Liver (tissue), 3 donors: Measurements from ENCODE around the gene CENPO.

Source experiments
- ATF3 ChIP-seq: IDR thresholded peaks from 2 replicates; pipeline ENCODE4 v1.6.1; 2016; ENCODE audit warnings: antibody characterized with exemption
- CTCF ChIP-seq: fragments of 150-350 bp; IDR thresholded peaks from 2 replicates; pipeline ENCODE4 v1.5.1; 2017; ENCODE audit warnings: improper control_type of control experiment, low read depth, low read length; ENCODE audit not compliant: missing input control
- EGR1 ChIP-seq, 2 donors: IDR thresholded peaks; 2 replicates each; pipeline ENCODE4 v1.6.1; 2016 to 2018; ENCODE audit warnings: antibody characterized with exemption in 2 of 2, low read depth in 2 of 2
- GABPA ChIP-seq, 2 donors: IDR thresholded peaks in 1 of 2; conservative IDR thresholded peaks in 1 of 2; 2 replicates each; pipeline ENCODE4 v1.6.1; 2016; ENCODE audit warnings: antibody characterized with exemption in 2 of 2, mild to moderate bottlenecking in 1 of 2, moderate library complexity in 1 of 2
- JUND ChIP-seq, 2 donors: IDR thresholded peaks; 2 replicates each; pipeline ENCODE4 v1.6.1; 2016; ENCODE audit warnings: antibody characterized with exemption in 2 of 2
- MAX ChIP-seq: IDR thresholded peaks from 2 replicates; pipeline ENCODE4 v1.6.1; 2016; ENCODE audit warnings: antibody characterized with exemption
- NR2F2 ChIP-seq: IDR thresholded peaks from 2 replicates; pipeline ENCODE4 v1.6.1; 2016; ENCODE audit warnings: antibody characterized with exemption
- RAD21 ChIP-seq, 2 donors: IDR thresholded peaks; 2 replicates each; pipeline ENCODE4 v1.6.1; 2016; ENCODE audit warnings: antibody characterized with exemption in 2 of 2, mild to moderate bottlenecking in 2 of 2
- REST ChIP-seq: IDR thresholded peaks from 2 replicates; pipeline ENCODE4 v1.6.1; 2016; ENCODE audit warnings: antibody characterized with exemption, mild to moderate bottlenecking
- SP1 ChIP-seq: IDR thresholded peaks from 2 replicates; pipeline ENCODE4 v1.6.1; 2018; ENCODE audit warnings: antibody characterized with exemption, mild to moderate bottlenecking
- TAF1 ChIP-seq: conservative IDR thresholded peaks from 2 replicates; pipeline ENCODE4 v1.6.1; 2016; ENCODE audit warnings: antibody characterized with exemption, mild to moderate bottlenecking
- YY1 ChIP-seq: IDR thresholded peaks from 2 replicates; pipeline ENCODE4 v1.6.1; 2016; ENCODE audit warnings: antibody characterized with exemption, mild to moderate bottlenecking
- donor health status: healthy.
- donor health status: healthy.

- no peak for TF ChIP-seq CTCF
- no peak for TF ChIP-seq TAF1
- TF ChIP-seq REST, result no peak
- no peak for TF ChIP-seq NR2F2
- TF ChIP-seq RAD21 (IDR thresholded peaks at IDR 0.05), result no peak
- no peak for TF ChIP-seq EGR1 (IDR thresholded peaks at IDR 0.05; ENCODE audit: low read depth in 2 of 2)
- no peak for TF ChIP-seq YY1
- no peak for TF ChIP-seq ATF3
- no peak for TF ChIP-seq GABPA (IDR thresholded peaks at IDR 0.05 in 1 of 2, conservative IDR thresholded peaks at IDR 0.05 in 1 of 2)
- no peak for TF ChIP-seq MAX
- TF ChIP-seq JUND (IDR thresholded peaks at IDR 0.05), result no peak
- no peak for TF ChIP-seq SP1
Measured at GRCh38 chr2:24834733-24835395, 41.6 kb downstream of the CENPO start.
